ENCODE results near the gene SLC12A3.

Gene SLC12A3

GRCh38 chr16:56864960-56865359 lies at the start of gene SLC12A3:
Gene SLC12A3, plus strand, starts transcription at chr16:56865207. Its CDS starts 29 bp downstream, at chr16:56865236.
- H3K9me3 Mint-ChIP-seq: no peaks in the 10 kb centered on the region
- H3K36me3 Mint-ChIP-seq: no peaks in the 10 kb centered on the region
- ATAC-seq: no peak
- H3K4me3 Mint-ChIP-seq: no peak within 1 kb of the TSS
- H3K27me3 Mint-ChIP-seq: no peaks in the 10 kb centered on the region
- H3K4me1 Mint-ChIP-seq: peaks cover 58% of the 10 kb centered on the region
- H3K27ac Mint-ChIP-seq: peak within 1 kb of the TSS; percentile 60

GRCh38 chr16:56815721-56816120 lies 49.3 kb upstream of the SLC12A3 start:
- Mint-ChIP-seq H3K4me3 (no peak overlapping the region), H3K27me3 (no peaks in the 10 kb centered on the region), H3K9me3 (no peaks in the 10 kb centered on the region), H3K36me3 (peaks cover 27% of the 10 kb centered on the region), H3K27ac (no peak overlapping the region), H3K4me1 (no peaks in the 10 kb centered on the region)
- no peak for ATAC-seq

- ATAC-seq: no peak
These were observed 48.0 kb upstream of the SLC12A3 start for GRCh38 chr16:56817056-56817455.

DNA sequence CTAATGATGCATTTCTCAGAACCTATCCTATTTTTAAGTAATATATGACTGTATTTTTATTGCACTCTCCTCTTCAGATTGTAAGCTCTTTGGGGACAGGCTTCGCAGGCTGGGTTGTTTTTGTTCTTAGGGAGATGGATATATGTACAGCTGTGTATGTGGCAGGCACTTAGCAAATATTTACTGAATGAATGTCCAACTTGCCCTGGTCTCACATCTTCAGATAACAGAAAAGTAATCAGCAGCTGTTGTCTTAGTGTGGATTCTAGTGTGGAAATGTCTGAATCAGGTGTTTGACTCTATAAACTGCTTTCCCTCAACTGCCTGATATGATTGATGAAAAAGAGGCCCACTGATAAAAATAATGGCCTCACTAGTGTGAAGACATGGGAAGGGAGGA lies 47.1 kb upstream of the SLC12A3 start:
- Mint-ChIP-seq H3K4me3 (no peak overlapping the region), H3K27me3 (no peaks in the 10 kb centered on the region), H3K9me3 (no peaks in the 10 kb centered on the region), H3K4me1 (no peaks in the 10 kb centered on the region), H3K27ac (no peak overlapping the region), H3K36me3 (peaks cover 44% of the 10 kb centered on the region)
- no peak for ATAC-seq

More at GRCh38 chr16:56817056-56817455, 48.0 kb upstream of the SLC12A3 start:
- Mint-ChIP-seq H3K27ac (no peak overlapping the region), H3K27me3 (no peaks in the 10 kb centered on the region), H3K4me3 (no peak overlapping the region), H3K4me1 (no peaks in the 10 kb centered on the region), H3K36me3 (peaks cover 38% of the 10 kb centered on the region), H3K9me3 (no peaks in the 10 kb centered on the region)

- Mint-ChIP-seq H3K27ac (no peak overlapping the region), H3K4me1 (no peaks in the 10 kb centered on the region)
- no peak for ATAC-seq
These were observed 41.8 kb upstream of the SLC12A3 start for GRCh38 chr16:56823081-56823733.

DNA sequence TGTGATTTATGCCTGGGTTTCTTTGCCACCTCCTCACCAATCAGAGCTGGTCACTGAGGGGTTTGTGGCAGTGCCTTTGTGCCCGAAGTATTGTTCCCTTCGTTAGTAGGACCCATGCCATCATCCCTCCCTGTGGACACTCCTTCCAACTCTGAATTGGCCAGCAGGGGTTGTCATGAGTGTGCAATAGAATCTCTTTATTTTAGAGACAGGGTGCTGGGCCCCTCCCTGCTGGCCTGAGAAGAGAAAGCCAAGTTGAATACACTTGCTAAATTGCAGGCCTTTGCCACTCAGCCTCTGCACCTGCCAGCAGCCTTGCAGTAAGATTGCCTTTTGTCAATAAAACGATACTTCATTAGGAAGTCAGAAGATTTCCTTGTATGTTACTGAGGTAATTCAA lies 40.7 kb upstream of the SLC12A3 start:
- H3K27ac Mint-ChIP-seq: no peak overlapping the region
- no peaks in the 10 kb centered on the region for H3K9me3 Mint-ChIP-seq
- H3K4me3 Mint-ChIP-seq: no peak overlapping the region
- H3K4me1 Mint-ChIP-seq: no peaks in the 10 kb centered on the region
- no peaks in the 10 kb centered on the region for H3K27me3 Mint-ChIP-seq
- peaks cover 51% of the 10 kb centered on the region for H3K36me3 Mint-ChIP-seq
- no peak for ATAC-seq

More at GRCh38 chr16:56823081-56823733, 41.8 kb upstream of the SLC12A3 start:
- Mint-ChIP-seq H3K27me3 (no peaks in the 10 kb centered on the region), H3K9me3 (no peaks in the 10 kb centered on the region), H3K36me3 (peaks cover 47% of the 10 kb centered on the region), H3K4me3 (no peak overlapping the region)

GRCh38 chr16:56824804-56825203 lies 40.2 kb upstream of the SLC12A3 start:
- Mint-ChIP-seq H3K27me3 (no peaks in the 10 kb centered on the region), H3K36me3 (peaks cover 51% of the 10 kb centered on the region), H3K9me3 (no peaks in the 10 kb centered on the region), H3K4me3 (no peak overlapping the region), H3K4me1 (no peaks in the 10 kb centered on the region), H3K27ac (no peak overlapping the region)
- ATAC-seq: no peak

GRCh38 chr16:56825826-56826225 lies 39.2 kb upstream of the SLC12A3 start:
- no peaks in the 10 kb centered on the region for H3K9me3 Mint-ChIP-seq
- H3K27me3 Mint-ChIP-seq: no peaks in the 10 kb centered on the region
- peaks cover 54% of the 10 kb centered on the region for H3K36me3 Mint-ChIP-seq
- no peak for ATAC-seq
- no peak overlapping the region for H3K27ac Mint-ChIP-seq
- H3K4me1 Mint-ChIP-seq: no peaks in the 10 kb centered on the region
- no peak overlapping the region for H3K4me3 Mint-ChIP-seq

GRCh38 chr16:56828647-56829046 lies 36.4 kb upstream of the SLC12A3 start:
- Mint-ChIP-seq H3K4me3 (no peak overlapping the region), H3K27me3 (no peaks in the 10 kb centered on the region), H3K9me3 (no peaks in the 10 kb centered on the region), H3K27ac (no peak overlapping the region), H3K4me1 (no peaks in the 10 kb centered on the region), H3K36me3 (peaks cover 60% of the 10 kb centered on the region)
- no peak for ATAC-seq

- peaks cover 56% of the 10 kb centered on the region for H3K36me3 Mint-ChIP-seq
- no peaks in the 10 kb centered on the region for H3K27me3 Mint-ChIP-seq
- H3K4me3 Mint-ChIP-seq: no peak overlapping the region
- no peak overlapping the region for H3K27ac Mint-ChIP-seq
- no peaks in the 10 kb centered on the region for H3K9me3 Mint-ChIP-seq
- no peak for ATAC-seq
- no peaks in the 10 kb centered on the region for H3K4me1 Mint-ChIP-seq
These were observed 34.3 kb upstream of the SLC12A3 start for GRCh38 chr16:56830669-56831068.

- peak overlapping the region; percentile 40 for H3K27ac Mint-ChIP-seq
- peaks cover 61% of the 10 kb centered on the region for H3K36me3 Mint-ChIP-seq
- no peak overlapping the region for H3K4me3 Mint-ChIP-seq
- no peak for ATAC-seq
- H3K27me3 Mint-ChIP-seq: no peaks in the 10 kb centered on the region
- H3K4me1 Mint-ChIP-seq: no peaks in the 10 kb centered on the region
- no peaks in the 10 kb centered on the region for H3K9me3 Mint-ChIP-seq
These were observed 32.2 kb upstream of the SLC12A3 start for GRCh38 chr16:56832768-56833167.

DNA sequence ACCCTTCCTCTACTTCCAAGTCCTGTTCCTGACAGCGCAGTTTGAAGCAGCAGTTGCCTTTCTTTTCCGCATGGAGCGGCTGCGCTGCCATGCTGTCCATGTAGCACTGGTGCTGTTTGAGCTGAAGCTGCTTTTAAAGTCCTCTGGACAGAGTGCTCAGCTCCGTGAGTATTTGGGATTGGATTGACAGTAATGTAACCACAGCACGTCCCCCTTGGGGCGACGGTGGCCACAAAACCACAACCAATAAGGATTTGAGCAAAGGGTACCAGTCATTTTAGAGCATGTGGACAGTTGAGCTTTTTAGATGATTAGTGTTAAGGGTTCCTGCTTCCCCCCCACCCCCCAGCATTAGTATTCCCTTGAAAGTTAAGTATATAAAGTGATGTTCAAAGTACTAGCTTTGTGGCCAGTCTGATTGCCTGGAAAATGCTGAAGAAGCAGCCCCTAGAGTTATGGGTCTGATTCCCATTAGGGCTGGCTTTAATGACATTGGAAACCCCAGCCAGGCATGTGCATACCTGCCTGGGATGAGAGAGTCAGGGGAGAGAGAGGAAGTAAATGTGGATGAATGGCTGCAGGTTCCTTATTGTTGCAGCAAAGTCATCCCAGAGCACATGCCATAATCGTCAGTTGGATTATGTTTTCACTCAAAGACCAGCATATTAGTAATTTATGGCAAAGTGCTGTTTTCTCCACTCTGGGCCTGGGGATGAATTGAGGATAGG lies 31.6 kb upstream of the SLC12A3 start:
- H3K4me3 Mint-ChIP-seq: no peak overlapping the region
- no peaks in the 10 kb centered on the region for H3K27me3 Mint-ChIP-seq
- ATAC-seq: no peak
- peak overlapping the region; percentile 40 for H3K27ac Mint-ChIP-seq
- H3K36me3 Mint-ChIP-seq: peaks cover 67% of the 10 kb centered on the region
- no peaks in the 10 kb centered on the region for H3K9me3 Mint-ChIP-seq
- H3K4me1 Mint-ChIP-seq: no peaks in the 10 kb centered on the region

- no peak for ATAC-seq
- no peaks in the 10 kb centered on the region for H3K4me1 Mint-ChIP-seq
- no peak overlapping the region for H3K27ac Mint-ChIP-seq
- H3K27me3 Mint-ChIP-seq: no peaks in the 10 kb centered on the region
- H3K4me3 Mint-ChIP-seq: no peak overlapping the region
- no peaks in the 10 kb centered on the region for H3K9me3 Mint-ChIP-seq
- peaks cover 73% of the 10 kb centered on the region for H3K36me3 Mint-ChIP-seq
These were observed 29.7 kb upstream of the SLC12A3 start for GRCh38 chr16:56835320-56835719.

DNA sequence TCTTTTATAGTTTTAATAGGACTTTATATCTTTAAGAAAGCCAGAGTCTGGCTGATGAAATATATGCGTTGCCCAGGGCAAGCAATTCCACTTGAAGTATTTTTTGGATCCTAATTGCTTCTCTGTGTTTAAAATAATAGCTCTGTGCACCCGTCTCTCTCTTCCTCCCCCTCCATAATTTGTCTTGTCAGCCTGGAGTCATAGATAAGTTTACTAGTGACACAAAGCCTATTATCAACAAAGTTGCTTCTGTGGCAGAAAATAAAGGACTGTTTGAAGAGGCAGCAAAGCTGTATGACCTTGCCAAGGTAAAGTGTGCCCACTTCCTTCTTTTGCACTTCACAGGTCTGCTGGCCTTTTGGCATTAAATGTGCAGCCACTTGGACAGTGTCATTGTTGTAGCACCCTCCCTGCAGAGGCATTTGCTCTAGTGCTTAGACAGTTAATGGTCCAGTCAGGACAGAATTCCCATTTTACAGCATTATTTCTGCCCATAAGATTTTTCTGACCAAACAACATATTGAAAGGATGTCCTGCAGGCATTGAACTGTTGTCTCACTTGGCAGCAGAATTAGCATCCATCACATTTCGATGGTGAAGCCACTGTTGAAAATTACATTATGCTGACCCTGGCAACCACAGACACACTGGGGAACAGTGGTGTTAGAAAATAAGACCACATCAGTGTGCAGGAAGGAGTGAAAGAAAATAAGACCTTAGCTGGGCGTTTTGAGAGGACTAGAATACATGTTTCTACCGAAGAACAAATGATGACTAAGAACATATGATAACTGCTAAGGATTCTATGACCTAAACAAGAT lies 28.4 kb upstream of the SLC12A3 start:
- H3K36me3 Mint-ChIP-seq: peaks cover 73% of the 10 kb centered on the region
- no peak overlapping the region for H3K4me3 Mint-ChIP-seq
- no peaks in the 10 kb centered on the region for H3K27me3 Mint-ChIP-seq
- H3K4me1 Mint-ChIP-seq: no peaks in the 10 kb centered on the region
- no peaks in the 10 kb centered on the region for H3K9me3 Mint-ChIP-seq
- no peak for ATAC-seq
- H3K27ac Mint-ChIP-seq: no peak overlapping the region

DNA sequence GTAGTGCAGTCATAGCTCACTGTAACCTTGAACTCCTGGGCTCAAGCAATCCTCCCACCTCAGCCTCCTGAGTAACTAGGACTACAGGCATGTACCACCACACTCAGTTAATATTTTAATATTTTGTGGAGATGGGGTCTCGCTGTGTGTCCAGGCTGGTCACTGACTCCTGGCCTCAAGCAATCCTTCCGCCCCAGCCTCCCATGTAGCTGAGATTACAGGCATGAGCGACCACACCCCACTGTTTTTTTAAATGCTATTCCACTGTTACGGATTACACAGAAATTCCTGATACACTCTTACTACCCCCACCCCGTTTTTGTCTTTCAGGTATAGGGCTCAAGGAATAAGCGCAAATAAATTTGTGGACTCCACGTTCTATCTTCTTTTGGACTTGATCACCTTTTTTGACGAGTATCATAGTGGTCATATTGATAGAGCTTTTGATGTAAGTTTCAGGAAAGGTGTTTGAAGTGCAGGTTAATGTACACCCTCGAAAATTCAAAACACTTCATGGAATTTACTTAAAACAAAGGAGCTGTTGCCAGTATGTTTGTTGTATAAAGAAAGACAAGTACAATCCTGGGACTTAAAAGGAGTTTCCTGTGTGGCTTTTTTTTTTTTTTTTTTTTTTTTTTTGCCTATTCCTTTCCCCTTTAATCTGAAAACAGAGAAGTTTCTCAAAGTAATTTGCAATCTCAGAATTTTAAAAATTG lies 26.2 kb upstream of the SLC12A3 start:
- Mint-ChIP-seq H3K4me1 (no peaks in the 10 kb centered on the region), H3K27ac (no peak overlapping the region)
- ATAC-seq: no peak

More for the DNA sequence above, 26.2 kb upstream of the SLC12A3 start:
- Mint-ChIP-seq H3K36me3 (peaks cover 71% of the 10 kb centered on the region), H3K9me3 (no peaks in the 10 kb centered on the region), H3K27me3 (no peaks in the 10 kb centered on the region), H3K4me3 (no peak overlapping the region)

Data from stimulated activated memory B cell treated with anti-CD40 and anti-IgM and Interleukin-4, amounts not matched to agents 10 μg/mL and 1 μg/mL and 100 μg/mL, for 72 hours (primary cell).